ENCODE measurements around the gene ZNF324.

DNA sequence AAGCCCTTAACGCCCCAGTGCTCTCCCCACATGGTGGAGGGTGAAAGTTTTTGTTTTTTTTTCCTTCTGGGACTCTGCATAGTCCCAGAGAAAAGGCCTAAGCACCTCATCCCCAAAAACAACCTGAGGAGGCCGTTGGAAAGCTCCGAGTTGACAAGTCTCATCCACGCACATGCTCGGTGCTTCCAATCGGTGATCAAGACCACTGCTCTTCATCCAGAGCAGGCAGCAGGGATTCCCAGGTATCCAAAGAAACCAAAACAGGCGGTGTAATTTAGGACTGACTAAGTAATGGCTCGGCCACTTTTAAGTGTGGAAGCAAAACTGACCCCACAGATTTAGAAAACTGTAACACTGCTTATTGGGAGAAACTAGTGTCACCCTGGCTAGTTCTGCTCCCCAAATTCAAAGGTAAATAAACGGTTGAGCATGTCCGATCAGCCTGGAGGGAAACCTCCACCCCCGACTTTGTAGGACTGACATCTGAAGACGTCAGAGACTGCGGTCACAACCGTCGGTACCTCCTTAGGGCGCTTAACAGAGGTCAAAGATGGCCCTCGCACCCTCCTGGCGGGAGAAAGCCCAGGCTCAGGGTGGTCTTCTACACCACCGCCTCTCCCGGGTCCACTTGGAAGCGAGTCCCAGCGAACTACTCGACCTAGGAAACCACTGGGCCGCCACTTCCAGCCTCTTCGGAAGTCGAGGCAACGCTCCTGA lies 8.3 kb downstream of the ZNF324 start:
- TF ChIP-seq POLR2A (IDR thresholded peaks at IDR 0.05; ENCODE audit: low read length) = no peak
- no peak for TF ChIP-seq GATA1 (IDR thresholded peaks at IDR 0.05; ENCODE audit: low read depth, low read length)
